GM18505 (cell line): ENCODE data around the gene VTI1B.

ENCODE experiments used
- ATAC-seq: cut with Tn5 transposase; IDR thresholded peaks from one replicate; pipeline ENCODE4 v1.9.1; 2021; ENCODE audit not compliant: unreplicated experiment
- POLR2A ChIP-seq: IDR thresholded peaks from 4 replicates; pipeline ENCODE4 v1.6.1; 2011; ENCODE audit warnings: borderline replicate concordance; ENCODE audit not compliant: insufficient read depth, insufficient read length; ENCODE audit errors: extremely low read depth

Gene VTI1B

DNA sequence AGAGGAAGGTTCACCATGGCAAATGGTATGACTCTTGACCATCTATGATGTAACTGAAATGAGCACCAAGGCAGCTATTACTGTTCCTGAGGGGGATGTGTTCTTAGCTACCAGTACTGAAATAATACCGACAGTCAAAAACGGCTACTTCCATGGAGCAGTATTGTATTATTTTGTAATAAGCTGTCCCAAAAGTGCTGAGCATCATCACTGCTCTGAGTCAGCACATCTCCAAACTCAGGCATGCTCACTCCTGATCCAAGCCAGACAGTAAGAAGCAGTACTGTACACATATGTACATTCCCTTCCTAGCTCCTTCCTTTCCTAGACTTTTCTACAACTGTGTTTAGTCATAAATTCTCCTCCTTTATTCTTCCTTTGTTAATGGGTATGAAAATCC, 8.6 kb downstream of the VTI1B start:
- TF ChIP-seq POLR2A, result no peak
- no peak for ATAC-seq

GRCh38 chr14:67663633-67664032, 10.8 kb downstream of the VTI1B start:
- no peak for TF ChIP-seq POLR2A
- ATAC-seq, result no peak

DNA sequence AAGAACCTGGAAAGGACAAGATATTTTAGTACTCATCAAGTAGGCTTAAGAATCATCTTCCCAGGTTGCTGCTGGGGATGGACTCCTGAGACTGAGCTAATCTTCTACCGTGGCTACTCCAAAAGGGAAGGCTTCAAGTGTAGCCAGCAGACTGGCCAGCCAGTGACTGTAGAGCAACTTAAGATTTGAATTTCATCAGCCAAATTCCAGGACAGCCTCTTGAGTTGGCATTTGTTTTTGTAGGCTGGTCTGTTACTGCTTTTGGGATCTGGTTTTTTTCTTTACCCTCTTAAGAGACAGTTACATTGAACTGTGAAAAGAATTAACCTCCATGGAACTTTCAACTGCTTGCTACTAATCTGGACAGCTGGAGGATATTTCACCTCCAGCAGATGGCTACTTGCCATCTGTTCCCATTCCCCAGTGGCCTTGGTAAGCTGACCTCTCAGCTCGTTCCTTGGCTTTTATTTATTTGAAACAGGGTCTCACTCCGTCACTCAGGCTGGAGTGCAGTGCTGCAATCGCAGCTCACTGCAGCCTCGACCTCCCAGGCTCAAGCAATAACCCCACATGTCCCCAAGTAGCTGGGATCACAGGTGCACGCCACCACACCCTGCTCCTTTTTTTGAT, 20.7 kb downstream of the VTI1B start:
- no peak for ATAC-seq

GRCh38 chr14:67652189-67652588, 22.2 kb downstream of the VTI1B start:
- no peak for TF ChIP-seq POLR2A
- no peak for ATAC-seq

More for the DNA sequence above, 20.7 kb downstream of the VTI1B start:
- no peak for TF ChIP-seq POLR2A

GRCh38 chr14:67650694-67651093, 23.7 kb downstream of the VTI1B start:
- no peak for TF ChIP-seq POLR2A
- no peak for ATAC-seq

DNA sequence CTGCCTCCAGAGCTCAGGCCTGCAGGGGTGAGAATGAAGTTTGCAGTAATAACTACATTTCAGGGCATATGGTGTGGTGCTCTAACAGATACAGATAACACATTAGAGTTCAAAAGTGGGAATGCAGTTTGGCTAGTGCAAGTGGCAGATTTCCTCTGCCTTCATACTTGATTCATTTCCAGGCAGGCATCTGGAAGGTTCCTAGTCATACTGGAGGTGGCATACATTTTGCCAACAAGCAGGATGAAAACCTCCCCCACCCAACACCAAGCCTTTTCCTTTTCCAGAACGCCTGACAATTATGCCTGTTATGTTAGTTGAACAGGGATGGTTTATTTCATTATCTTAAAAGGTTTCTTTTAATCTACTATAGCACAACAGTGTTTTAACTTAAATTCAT, 24.3 kb downstream of the VTI1B start:
- no peak for ATAC-seq
- no peak for TF ChIP-seq POLR2A

DNA sequence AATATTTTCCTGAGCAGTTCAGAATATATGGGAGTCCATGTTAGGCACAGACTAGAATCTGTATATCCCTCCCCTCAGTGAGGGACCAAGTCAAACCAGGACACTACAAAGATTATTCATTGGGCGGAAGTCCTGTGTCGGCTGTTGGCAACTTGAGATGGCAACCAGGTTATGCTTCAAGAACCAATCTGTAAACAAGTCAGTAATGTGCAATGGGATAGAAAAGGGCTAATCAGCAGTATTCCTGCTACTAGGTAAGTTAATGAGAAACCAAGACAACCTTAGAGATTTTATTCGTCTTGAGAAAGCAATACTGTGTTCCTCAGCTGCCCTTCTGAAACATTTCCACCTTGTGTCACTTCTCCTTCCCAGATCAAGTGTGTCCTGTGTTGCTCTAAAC, 28.3 kb downstream of the VTI1B start:
- TF ChIP-seq POLR2A, result no peak
- no peak for ATAC-seq

GRCh38 chr14:67645414-67645813, 29.0 kb downstream of the VTI1B start:
- ATAC-seq, result no peak
- no peak for TF ChIP-seq POLR2A

- no peak for ATAC-seq
- no peak for TF ChIP-seq POLR2A
Measured at GRCh38 chr14:67644428-67644827, 30.0 kb downstream of the VTI1B start.

GRCh38 chr14:67643713-67644112, 30.7 kb downstream of the VTI1B start:
- no peak for ATAC-seq
- no peak for TF ChIP-seq POLR2A

DNA sequence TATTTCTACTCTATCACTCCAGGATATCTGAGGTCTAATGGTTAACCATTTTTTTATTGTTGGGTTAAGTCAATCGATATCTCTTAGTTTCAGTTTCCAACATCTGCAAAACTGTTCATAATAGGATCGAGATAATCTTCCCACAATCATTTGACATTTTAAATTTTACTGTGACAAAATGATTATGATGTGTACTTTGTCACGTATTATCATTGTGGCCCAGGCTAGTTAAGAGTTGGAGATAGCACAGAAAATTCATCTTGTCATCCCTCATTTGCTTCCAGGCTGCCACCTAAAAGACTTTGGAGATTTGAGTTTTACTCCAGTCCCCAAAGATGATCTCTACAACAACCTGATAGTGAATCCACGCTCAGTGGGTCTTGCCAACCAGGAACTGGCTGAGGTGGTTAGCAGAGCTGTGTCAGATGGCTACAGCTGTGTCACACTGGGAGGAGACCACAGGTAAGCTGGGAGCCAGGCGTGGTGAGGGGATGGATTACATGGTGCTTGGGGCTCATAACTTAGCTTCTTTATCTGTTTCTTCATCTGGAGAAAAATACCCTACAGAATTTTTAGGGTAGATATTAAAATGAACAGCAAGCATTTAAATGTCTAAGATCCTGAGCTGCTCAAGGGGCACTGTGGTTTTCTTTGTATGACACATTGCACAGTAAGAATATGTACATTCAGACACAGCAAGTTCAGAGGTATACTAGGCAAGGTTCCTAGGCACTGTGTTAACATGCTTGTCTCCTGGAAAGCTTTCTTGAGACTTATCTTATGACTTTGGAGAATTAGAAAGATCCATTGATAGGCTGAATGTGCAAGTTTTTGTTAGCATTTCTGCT, 32.3 kb downstream of the VTI1B start:
- no peak for ATAC-seq
- TF ChIP-seq POLR2A, result no peak

DNA sequence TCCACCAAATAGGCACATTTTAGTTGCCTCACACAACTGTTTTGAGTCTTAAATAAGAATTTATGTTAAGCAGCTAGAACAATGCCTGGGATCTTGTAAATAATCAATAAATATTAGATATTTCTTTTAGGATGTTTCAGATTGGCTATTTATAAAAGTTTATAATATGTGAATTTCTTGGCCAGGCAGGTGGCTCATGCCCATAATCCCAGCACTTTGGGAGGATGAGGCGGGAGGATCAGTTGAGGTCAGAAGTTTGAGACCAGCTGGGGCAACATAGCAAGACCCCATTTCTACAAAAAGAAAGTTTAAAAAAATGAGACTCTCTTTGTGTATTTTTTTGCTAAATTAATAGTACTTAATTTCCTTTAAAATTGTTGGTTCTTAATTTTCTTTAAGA, 33.0 kb downstream of the VTI1B start:
- no peak for TF ChIP-seq POLR2A
- no peak for ATAC-seq

DNA sequence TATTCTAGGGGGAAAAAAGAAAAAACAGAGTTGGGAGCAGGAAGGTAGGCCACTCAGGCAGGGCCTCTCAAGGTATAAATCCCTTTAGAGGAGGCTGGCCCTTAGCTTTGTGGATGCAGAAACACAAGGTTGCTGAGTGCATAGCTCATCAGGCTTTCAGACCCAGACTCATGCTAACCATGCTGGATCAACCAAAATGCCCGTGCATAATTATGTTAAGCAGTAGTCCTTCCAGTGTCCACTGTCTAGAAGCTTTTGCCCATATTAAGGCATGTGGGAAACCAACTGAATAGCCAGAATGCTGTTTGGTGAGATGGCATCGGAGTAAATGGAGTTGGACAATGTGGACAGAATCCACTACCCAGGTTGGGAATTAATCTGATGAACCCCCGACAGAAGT, 35.8 kb downstream of the VTI1B start:
- no peak for TF ChIP-seq POLR2A
- ATAC-seq, result no peak

DNA sequence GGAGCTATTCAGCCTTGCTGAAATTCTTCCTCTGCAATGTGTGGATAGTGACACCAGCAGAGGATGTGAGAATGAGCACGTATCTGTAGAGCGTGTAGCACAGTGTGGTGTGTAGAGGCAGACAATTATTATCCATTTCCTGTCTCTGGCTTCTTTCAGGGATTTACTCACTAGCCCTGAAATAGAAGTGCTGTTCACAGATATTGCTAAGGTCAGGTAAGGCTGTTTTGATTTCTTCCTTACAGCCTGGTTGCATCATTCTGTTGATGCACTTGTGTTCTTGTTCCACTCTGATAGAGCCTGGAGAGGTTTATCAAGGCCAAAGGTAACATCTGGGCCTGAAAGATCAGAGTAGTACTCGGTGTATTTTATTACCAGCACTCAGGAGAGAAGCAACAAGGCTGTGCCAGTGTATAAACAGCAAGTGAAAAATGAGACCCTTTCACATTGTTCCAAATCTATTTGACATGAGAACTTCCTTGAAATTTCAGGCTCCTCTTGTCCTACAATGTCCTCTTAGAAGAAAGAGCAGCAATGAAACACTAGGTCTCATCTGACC, 38.0 kb downstream of the VTI1B start:
- no peak for ATAC-seq
- no peak for TF ChIP-seq POLR2A
